H1 (cell line): ENCODE results near the gene ARHGAP12. TPM values are rescaled to one million over a fixed set of nuclear protein-coding genes. Genes with fewer than 3 reads are reported as not detected.

Experiments used
- CTCF ChIA-PET: fragments of 300-600 bp; sonication (Branson Sonifier 250); formaldehyde crosslinking; loops from one replicate; lab custom pipeline; 2021; ENCODE audit not compliant: partially characterized antibody; lab: Charles Lee
- POLR2A ChIA-PET: fragments of 300-600 bp; sonication (Branson Sonifier 250); formaldehyde crosslinking; loops from one replicate; lab custom pipeline; 2021; ENCODE audit warnings: inconsistent platforms; ENCODE audit not compliant: partially characterized antibody; lab: Charles Lee
- DNase-seq, 2 experiments: peaks; one replicate each; pipeline versions ENCODE4 v3.0.0 to v3.0.0-alpha.2; 2010 to 2022; ENCODE audit warnings: low spot score in 2 of 2, low read depth in 1 of 2, mixed read lengths in 1 of 2
- FAIRE-seq: peaks from 2 replicates; lab custom pipeline; 2011; peaks lifted over from hg19 to GRCh38; lab: Jason Lieb, UNC
- H2AFZ ChIP-seq: 2 replicates; pipeline ENCODE4 v1.8.1; 2012; ENCODE audit warnings: low read length, inconsistent platforms
- H2AK5ac ChIP-seq: 2 replicates; pipeline ENCODE4 v1.6.1; 2013; ENCODE audit warnings: low read depth, low read length
- H2BK120ac ChIP-seq: replicated peaks from 2 replicates; pipeline ENCODE3; 2013; ENCODE audit warnings: low read depth, low read length, inconsistent platforms
- H2BK12ac ChIP-seq: 2 replicates; pipeline ENCODE4 v1.6.1; 2013; ENCODE audit warnings: low read depth, low read length
- H2BK15ac ChIP-seq: 2 replicates; pipeline ENCODE4 v1.6.1; 2013; ENCODE audit warnings: low read length
- H2BK20ac ChIP-seq: 2 replicates; pipeline ENCODE4 v1.6.1; 2013; ENCODE audit warnings: low read length
- H2BK5ac ChIP-seq: 2 replicates; pipeline ENCODE4 v1.6.1; 2013; ENCODE audit warnings: low read depth, low read length
- H3K14ac ChIP-seq: 2 replicates; pipeline ENCODE4 v1.6.1; 2013; ENCODE audit warnings: inconsistent platforms; ENCODE audit not compliant: insufficient read length
- H3K18ac ChIP-seq: 2 replicates; pipeline ENCODE4 v1.6.1; 2013; ENCODE audit warnings: low read length; ENCODE audit errors: extremely low read depth
- H3K23ac ChIP-seq: 2 replicates; pipeline ENCODE4 v1.6.1; 2013; ENCODE audit warnings: inconsistent platforms; ENCODE audit not compliant: insufficient read length
- H3K23me2 ChIP-seq: 2 replicates; pipeline ENCODE4 v1.6.1; 2013; ENCODE audit warnings: low read depth, low read length
- H3K27ac ChIP-seq: 2 replicates; pipeline ENCODE4 v1.6.1; 2011; ENCODE audit warnings: low read depth, low read length, inconsistent platforms
- H3K27me3 ChIP-seq, 4 experiments: replicated peaks in 1 of 4; 1 replicate in 1 of 4; 2 replicates in 3 of 4; pipeline versions ENCODE4 v1.6.1 to v1.8.1; 2011 to 2013; ENCODE audit warnings: low read length in 3 of 4, mild to moderate bottlenecking in 3 of 4, inconsistent platforms in 2 of 4, mixed read lengths in 2 of 4, moderate library complexity in 1 of 4; ENCODE audit not compliant: control insufficient read depth in 3 of 4, insufficient read depth in 3 of 4; ENCODE audit errors: extremely low read depth in 1 of 4
- H3K36me3 ChIP-seq, 4 experiments: 2 replicates each; pipeline versions ENCODE4 v1.6.1 to v1.8.1; 2011 to 2013; ENCODE audit warnings: mild to moderate bottlenecking in 4 of 4, low read length in 3 of 4, moderate library complexity in 2 of 4, control low read depth in 1 of 4, inconsistent platforms in 1 of 4; ENCODE audit not compliant: insufficient read depth in 4 of 4, control insufficient read depth in 2 of 4
- H3K4ac ChIP-seq: replicated peaks from 2 replicates; pipeline ENCODE3; 2013; ENCODE audit warnings: low read length, low read depth, mixed read lengths, inconsistent platforms; ENCODE audit not compliant: insufficient read length
- H3K4me1 ChIP-seq, 4 experiments: replicated peaks in 1 of 4; 1 replicate in 1 of 4; 2 replicates in 3 of 4; pipeline versions ENCODE4 v1.6.1 to v1.8.1; 2011 to 2013; ENCODE audit warnings: low read length in 3 of 4, inconsistent platforms in 2 of 4, mixed read lengths in 1 of 4; ENCODE audit not compliant: insufficient read depth in 4 of 4, control insufficient read depth in 3 of 4
- H3K4me2 ChIP-seq, 2 experiments: 2 replicates each; pipeline versions ENCODE4 v1.6.1 to v1.8.1; 2011 to 2013; ENCODE audit warnings: low read depth in 2 of 2, low read length in 2 of 2, control low read depth in 1 of 2, inconsistent platforms in 1 of 2, mild to moderate bottlenecking in 1 of 2; ENCODE audit not compliant: insufficient read depth in 1 of 2
- H3K4me3 ChIP-seq, 4 experiments: fragments of 200-600, 300-600 bp in 1 of 4; sonication (generic), shearing (Covaris generic), sonication (Bioruptor Twin) in 1 of 4; 2 replicates each; pipeline versions ENCODE4 v1.5.1 to v1.8.1; 2011 to 2016; ENCODE audit warnings: low read length in 4 of 4, low read depth in 3 of 4, control low read depth in 2 of 4, inconsistent platforms in 2 of 4, mild to moderate bottlenecking in 2 of 4, mixed read lengths in 1 of 4, moderate library complexity in 1 of 4; ENCODE audit not compliant: insufficient read depth in 2 of 4; ENCODE audit errors: extremely low read depth in 1 of 4
- H3K56ac ChIP-seq: replicated peaks from 2 replicates; pipeline ENCODE3; 2013; ENCODE audit warnings: low read depth, mild to moderate bottlenecking, mixed read lengths, low read length, inconsistent platforms; ENCODE audit not compliant: insufficient read length
- H3K79me1 ChIP-seq: 2 replicates; pipeline ENCODE4 v1.6.1; 2013; ENCODE audit warnings: low read depth, low read length, control low read depth
- H3K79me2 ChIP-seq, 2 experiments: 2 replicates each; pipeline versions ENCODE4 v1.6.1 to v1.8.1; 2012 to 2013; ENCODE audit warnings: low read length in 2 of 2, mild to moderate bottlenecking in 2 of 2, inconsistent platforms in 1 of 2; ENCODE audit not compliant: insufficient read depth in 2 of 2, control insufficient read depth in 1 of 2
- H3K9ac ChIP-seq, 4 experiments: replicated peaks in 1 of 4; 1 replicate in 1 of 4; 2 replicates in 3 of 4; pipeline versions ENCODE4 v1.6.1 to v1.8.1; 2011 to 2013; ENCODE audit warnings: low read depth in 3 of 4, low read length in 3 of 4, control low read depth in 2 of 4, mild to moderate bottlenecking in 2 of 4, moderate library complexity in 2 of 4, inconsistent platforms in 1 of 4; ENCODE audit errors: extremely low read depth in 1 of 4
- H3K9me3 ChIP-seq, 2 experiments: 2 replicates each; pipeline versions ENCODE4 v1.6.1 to v1.8.1; 2012 to 2013; ENCODE audit warnings: mild to moderate bottlenecking in 2 of 2, moderate library complexity in 2 of 2, control low read depth in 1 of 2, inconsistent platforms in 1 of 2, low read depth in 1 of 2, low read length in 1 of 2, mixed read lengths in 1 of 2; ENCODE audit not compliant: insufficient read depth in 2 of 2
- H4K20me1 ChIP-seq, 2 experiments: replicated peaks in 1 of 2; 2 replicates each; pipeline versions ENCODE3 to v1.8.1; 2011 to 2013; ENCODE audit warnings: inconsistent platforms in 2 of 2, low read length in 2 of 2, mild to moderate bottlenecking in 1 of 2; ENCODE audit not compliant: insufficient read depth in 2 of 2, control insufficient read depth in 1 of 2
- H4K5ac ChIP-seq: 2 replicates; pipeline ENCODE4 v1.6.1; 2013; ENCODE audit warnings: low read length, low read depth, mixed read lengths, inconsistent platforms; ENCODE audit not compliant: insufficient read length
- H4K8ac ChIP-seq: 2 replicates; pipeline ENCODE4 v1.8.0; 2013; ENCODE audit warnings: mild to moderate bottlenecking, moderate library complexity, low read length, inconsistent platforms; ENCODE audit not compliant: insufficient read depth; ENCODE audit errors: extremely low read depth
- H4K91ac ChIP-seq: replicated peaks from 2 replicates; pipeline ENCODE3; 2013; ENCODE audit warnings: low read length, mixed read lengths, inconsistent platforms; ENCODE audit not compliant: insufficient read length
- BACH1 ChIP-seq: IDR thresholded peaks from 2 replicates; pipeline ENCODE4 v1.6.1; 2012; ENCODE audit warnings: low read length, improper control_type of control experiment
- CBX5 ChIP-seq: fragments of 300-800, 300-1000 bp; sonication (generic); IDR thresholded peaks from 2 replicates; pipeline ENCODE4 v1.7.1; 2016; ENCODE audit warnings: antibody characterized with exemption, low read length, low read depth
- CBX8 ChIP-seq: fragments of 300-800, 300-1000 bp; sonication (generic); IDR thresholded peaks from 2 replicates; pipeline ENCODE4 v1.7.1; 2016; ENCODE audit warnings: low read depth, low read length, borderline replicate concordance
- CREB1 ChIP-seq: IDR thresholded peaks from 2 replicates; pipeline ENCODE4 v1.6.1; 2012; ENCODE audit warnings: inconsistent platforms
- HDAC2 ChIP-seq, 2 experiments: fragments of 300-600 bp in 1 of 2; sonication (generic) in 1 of 2; IDR thresholded peaks; 2 replicates each; pipeline ENCODE4 v1.6.1; 2011 to 2012; ENCODE audit warnings: low read depth in 2 of 2, low read length in 2 of 2, mild to moderate bottlenecking in 2 of 2, moderate library complexity in 2 of 2, borderline replicate concordance in 1 of 2, inconsistent platforms in 1 of 2
- JUND ChIP-seq: IDR thresholded peaks from 2 replicates; pipeline ENCODE4 v1.6.1; 2011; ENCODE audit warnings: mild to moderate bottlenecking, improper control_type of control experiment, low read length
- MAFK ChIP-seq: IDR thresholded peaks from 2 replicates; pipeline ENCODE4 v1.6.1; 2012; ENCODE audit warnings: low read depth, mild to moderate bottlenecking, improper control_type of control experiment, low read length
- RAD21 ChIP-seq, 2 experiments: IDR thresholded peaks in 1 of 2; conservative IDR thresholded peaks in 1 of 2; 2 replicates each; pipeline ENCODE4 v1.6.1; 2011; ENCODE audit warnings: low read depth in 2 of 2, low read length in 2 of 2, improper control_type of control experiment in 1 of 2, inconsistent platforms in 1 of 2, mild to moderate bottlenecking in 1 of 2, moderate library complexity in 1 of 2
- RNF2 ChIP-seq: fragments of 200-900, 300-1000 bp; sonication (generic); IDR thresholded peaks from 2 replicates; pipeline ENCODE4 v1.7.1; 2016; ENCODE audit warnings: borderline replicate concordance, low read depth, mild to moderate bottlenecking, antibody characterized with exemption, low read length; ENCODE audit not compliant: poor library complexity, severe bottlenecking; ENCODE audit errors: missing control alignments
- RXRA ChIP-seq: IDR thresholded peaks from 2 replicates; pipeline ENCODE4 v1.6.1; 2011; ENCODE audit warnings: low read depth, mild to moderate bottlenecking, low read length, moderate library complexity; ENCODE audit not compliant: insufficient read depth
- TAF1 ChIP-seq: IDR thresholded peaks from 2 replicates; pipeline ENCODE4 v1.6.1; 2011; ENCODE audit warnings: mild to moderate bottlenecking, low read depth, low read length
- WGBS, 2 experiments: shearing (Covaris generic) in 1 of 2; methylation state at CpG; one replicate each; pipeline versions ENCODE4 v1.1.6 to v1.1.7; 2013 to 2015; ENCODE audit warnings: low lambda C conversion rate in 2 of 2, mixed read lengths in 2 of 2, inconsistent platforms in 1 of 2, low coverage in 1 of 2, missing lambda C conversion rate in 1 of 2; ENCODE audit not compliant: insufficient replicate concordance in 2 of 2, insufficient coverage in 1 of 2, insufficient read length in 1 of 2; ENCODE audit errors: extremely low coverage in 1 of 2, missing lambda C conversion rate in 1 of 2; 5-methylcytosine and 5-hydroxymethylcytosine counted together
- polyA plus RNA-seq, 7 experiments: library from polyadenylated mRNA; depleted of rRNA in 3 of 7; stranded (reverse) in 5 of 7; unstranded in 2 of 7; fragments of >200 nt in 5 of 7; fragments of 200-250 nt in 2 of 7; gene quantifications; 1 replicate in 5 of 7; 2 replicates in 1 of 7; 4 replicates in 1 of 7; pipeline versions ENCODE4 v1.2.1 to v1.2.3, GENCODE V29; 2011 to 2013; ENCODE audit warnings: missing spikeins in 2 of 7, mixed read lengths in 2 of 7
- total RNA-seq: library from RNA; stranded (reverse); fragmentation: NEBNext Ultra II Directional; extraction: Animal tissue kit (Norgen Biotek cat#: 25700); gene quantifications from 2 replicates; pipeline ENCODE4 v1.2.1, GENCODE V29; 2021

The ARHGAP12 gene
- total and polyA plus RNA-seq, 2 of the 8 experiments (the other 6 are each of a cell fraction or from before 2014, with no cell fraction given), result 10.1 to 39.0 TPM

DNA sequence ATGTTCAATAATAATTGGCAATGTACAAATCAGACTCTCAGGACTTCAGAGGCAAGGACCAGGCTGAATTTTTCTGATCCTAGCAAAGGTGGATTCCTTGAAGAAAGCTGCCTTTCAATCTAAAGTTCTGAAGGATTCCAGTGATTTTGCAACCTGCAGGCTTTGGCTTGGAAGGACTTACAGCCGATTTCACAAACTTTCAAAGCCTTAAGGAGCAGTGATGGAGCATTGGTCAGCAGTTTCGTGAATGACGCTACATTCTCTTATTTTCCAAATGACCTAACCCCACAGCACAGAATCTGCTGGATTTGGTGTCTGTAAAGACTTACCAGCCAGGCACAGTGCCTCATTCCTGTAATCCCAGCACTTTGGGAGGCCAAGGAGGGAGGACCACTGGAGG, 167.5 kb downstream of the ARHGAP12 start:
- 80% methylated on average over 3 of the region's 3 CpGs; no CpG with 5 or more reads in 1 of the 2 experiments for WGBS, 2 experiments

More for the DNA sequence above, 167.5 kb downstream of the ARHGAP12 start:
- Histone ChIP-seq H3K4ac (no peak overlapping the region), H2BK5ac (no peak overlapping the region), H3K9ac (no peak overlapping the region), H4K91ac (no peak overlapping the region), H3K9me3 (peaks cover 5% of the 10 kb centered on the region in 2 experiments; a peak in 2 of 4 replicates), H3K79me1 (no peaks in the 10 kb centered on the region; the same call in 1 of the 2 replicates), H3K4me2 (no peak overlapping the region; a peak in 1 of 4 replicates), H2BK20ac (no peak overlapping the region), H3K18ac (no peak overlapping the region), H3K23me2 (peaks cover 5% of the 10 kb centered on the region; the same call in 1 of the 2 replicates), H2BK12ac (0 out of 2 replicates have a peak overlapping the region, but pooled peaks have one; percentile 22), H2BK120ac (no peak overlapping the region), H3K56ac (no peak overlapping the region), H4K20me1 (no peaks in the 10 kb centered on the region), H3K4me3 (no peak overlapping the region), H3K4me1 (peaks cover 15 to 26% (median 20%) of the 10 kb centered on the region in 4 experiments), H2BK15ac (0 out of 2 replicates have a peak overlapping the region, but pooled peaks have one; percentile 1), H3K14ac (no peak overlapping the region), H2AK5ac (no peak overlapping the region; the same call in 1 of the 2 replicates), H3K27me3 (no peaks in the 10 kb centered on the region; a peak in 1 of 7 replicates), H2AFZ (no peak overlapping the region), H3K36me3 (no peaks in the 10 kb centered on the region), H4K5ac (no peak overlapping the region), H4K8ac (no peak overlapping the region), H3K79me2 (no peaks in the 10 kb centered on the region), H3K27ac (no peak overlapping the region), H3K23ac (no peak overlapping the region)
- ChIA-PET CTCF (interaction anchor here (0.9 to 1.2 kb wide), 3 partner anchors 9 to 26 kb away, joined by 3 to 4 read pairs (median 3); no protein-coding TSS in a partner anchor), POLR2A (interaction anchor here (1.2 kb wide), 1 partner anchor 10 kb away, joined by 3 read pairs; no protein-coding TSS in a partner anchor)
- FAIRE-seq, result no peak
- no peak for DNase-seq
- TF ChIP-seq BACH1 (no peak), MAFK (no peak), HDAC2 (IDR thresholded peaks at IDR 0.05; ENCODE audit: borderline replicate concordance in 1 of 2, low read depth in 2 of 2, low read length in 2 of 2) (no peak), RNF2 (no peak), CREB1 (no peak), TAF1 (no peak), CBX5 (no peak), RXRA (no peak), CBX8 (no peak), RAD21 (IDR thresholded peaks at IDR 0.05 in 1 of 2, conservative IDR thresholded peaks at IDR 0.05 in 1 of 2; ENCODE audit: low read depth in 2 of 2, low read length in 2 of 2) (no peak), JUND (no peak)
